Motor neuron (in vitro differentiated cells): ENCODE measurements around the gene TMEM50B. TPM values are rescaled to one million over a fixed set of nuclear protein-coding genes. Genes with fewer than 3 reads are reported as not detected.
"Not testable (repeated sequence)": the region's sequence is repeated elsewhere in the genome, so short reads cannot be mapped to it uniquely, and the experiment has no call there.

Experiments used
- ATAC-seq, 8 experiments: fragments of 200-7000 bp; cut with Tn5 transposase; replicated peaks in 6 of 8; 2 replicates each; pipeline ENCODE4 v1.8.0; 2021; ENCODE audit warnings: mild to moderate bottlenecking in 8 of 8, moderate library complexity in 8 of 8
- H3K27ac ChIP-seq, 2 donors: fragments of 250-450 bp; sonication (Bioruptor Pico); 2 replicates each; pipeline ENCODE4 v1.9.0; 2021; ENCODE audit warnings: antibody characterized with exemption in 2 of 2, mild to moderate bottlenecking in 2 of 2, moderate library complexity in 1 of 2
- H3K4me1 ChIP-seq, 2 donors: fragments of 250-450 bp; sonication (Bioruptor Pico); replicated peaks in 1 of 2; 2 replicates each; pipeline ENCODE4 v1.6.1; 2021; ENCODE audit warnings: antibody characterized with exemption in 2 of 2, mild to moderate bottlenecking in 2 of 2, moderate library complexity in 1 of 2
- H3K4me3 ChIP-seq, 5 donors: fragments of 250-450 bp; sonication (Bioruptor Pico); 2 replicates each; pipeline ENCODE4 v1.9.0; 2021; ENCODE audit warnings: antibody characterized with exemption in 5 of 5, mild to moderate bottlenecking in 5 of 5, moderate library complexity in 4 of 5
- WGBS, 10 experiments: fragments of 450-650 bp; shearing (Covaris generic); methylation state at CpG; one replicate each; pipeline ENCODE4 v1.0.0; 2022; 5-methylcytosine and 5-hydroxymethylcytosine counted together
- in situ Hi-C, 9 experiments: fragments of 400-800 bp; cut with MboI; loops; one replicate each; pipeline ENCODE4 v1.15.0; 2021; ENCODE audit warnings: low sequenced_read_pairs in 9 of 9, low pct_unique_long_range_greater_than_20kb in 2 of 9; ENCODE audit not compliant: unreplicated experiment in 9 of 9
- total RNA-seq, 8 experiments: library from RNA; unstranded; fragments of 300-600 nt; gene quantifications; 2 replicates each; pipeline versions ENCODE4 v1.2.3 to v1.2.4, GENCODE V29; 2022

The TMEM50B gene
- total RNA-seq, 8 experiments from 2014 or later: 18.5 to 57.6 (median 31.8) TPM

- peaks cover 0 to 10% of the 10 kb centered on the region in 2 donors for H3K4me1 ChIP-seq
- no peak for ATAC-seq
- H3K4me3 ChIP-seq: no peak overlapping the region
- WGBS, 10 experiments: 85 to 100% (median 92%) methylated on average over 2 to 11 of the region's 11 CpGs; no CpG with 5 or more reads in 2 of the 10 experiments
- no peak overlapping the region for H3K27ac ChIP-seq
- in situ Hi-C loops: no loop called here
Observed at GRCh38 chr21:33414926-33415325, 64.8 kb downstream of the TMEM50B start.

DNA sequence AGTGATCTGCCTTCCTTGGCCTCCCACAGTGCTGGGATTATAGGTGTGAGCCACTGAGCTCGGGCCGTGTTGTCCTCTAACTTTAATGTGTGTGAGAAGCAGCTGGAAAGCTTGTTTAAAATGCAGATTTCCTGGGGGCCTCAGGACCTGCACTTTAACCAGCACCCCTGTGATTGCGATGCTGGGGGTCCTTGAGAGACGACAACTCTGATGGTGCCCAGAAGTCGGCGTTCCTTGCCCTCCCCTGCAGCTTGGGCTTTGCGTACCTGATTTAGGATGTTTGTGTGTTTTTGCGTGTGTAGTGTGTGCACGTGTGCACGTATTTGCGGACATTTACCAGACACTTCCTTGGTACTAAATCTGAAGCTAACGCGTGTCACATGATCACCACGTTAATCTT, 65.7 kb downstream of the TMEM50B start:
- in situ Hi-C loops: no loop called here
- no peak overlapping the region for H3K27ac ChIP-seq
- 80 to 100% (median 92%) methylated on average over 1 to 11 of the region's 14 CpGs; no CpG with 5 or more reads in 4 of the 10 experiments for WGBS, 10 experiments

DNA sequence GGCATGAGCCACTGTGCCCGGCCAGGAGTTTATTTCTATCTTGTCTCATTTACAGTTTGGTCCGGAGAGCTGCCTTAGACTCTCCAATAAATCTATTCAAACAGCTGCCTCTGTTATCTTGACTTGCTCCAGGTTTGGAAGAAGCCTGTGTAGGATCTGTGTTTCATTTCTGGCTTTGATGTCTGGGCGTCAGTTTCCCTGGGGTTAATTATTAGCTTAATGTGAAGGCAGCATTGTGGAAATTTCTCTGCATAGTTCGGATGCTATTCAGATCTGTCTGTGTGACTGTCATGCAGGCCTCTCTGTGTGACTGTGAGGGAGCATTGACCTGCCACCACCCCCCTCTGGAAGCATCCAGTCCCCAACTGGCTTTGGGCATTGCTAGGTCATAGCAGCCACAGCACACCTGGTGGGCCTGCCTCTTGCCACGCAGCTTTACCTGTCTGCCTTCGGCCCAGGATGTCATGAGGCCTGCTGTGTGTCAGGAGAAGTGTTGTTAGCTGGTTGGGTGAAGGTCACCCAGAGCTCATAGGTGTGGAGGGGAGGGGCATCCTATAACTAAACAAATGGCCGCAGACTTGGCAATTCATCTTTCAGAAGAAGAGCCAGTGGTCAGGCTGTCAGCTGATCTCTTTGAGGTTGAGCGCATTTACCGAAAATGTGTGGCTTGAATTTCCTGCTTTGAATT, 66.8 kb downstream of the TMEM50B start:
- Histone ChIP-seq H3K27ac (peak overlapping the region in 1 of 2 donors; percentile 41), H3K4me1 (peaks cover 0 to 10% of the 10 kb centered on the region in 2 donors), H3K4me3 (no peak overlapping the region)
- ATAC-seq: peak in 2 of 8 experiments; percentile 5 to 20
- WGBS, 10 experiments: 34 to 75% (median 59%) methylated on average over 2 to 9 of the region's 9 CpGs; no CpG with 5 or more reads in 2 of the 10 experiments
- in situ Hi-C loops: no loop called here

More for the DNA sequence above, 65.7 kb downstream of the TMEM50B start:
- Histone ChIP-seq H3K4me1 (peaks cover 0 to 10% of the 10 kb centered on the region in 2 donors), H3K4me3 (no peak overlapping the region)
- no peak for ATAC-seq

GRCh38 chr21:33412439-33412831, 67.3 kb downstream of the TMEM50B start:
- H3K27ac ChIP-seq, H3K4me3 ChIP-seq, in situ Hi-C loops, ATAC-seq, H3K4me1 ChIP-seq: not testable (repeated sequence)
- 71 to 100% (median 90%) methylated on average over 1 to 12 of the region's 12 CpGs; no CpG with 5 or more reads in 1 of the 10 experiments for WGBS, 10 experiments

GRCh38 chr21:33411949-33412430, 67.8 kb downstream of the TMEM50B start:
- no peak overlapping the region for H3K4me3 ChIP-seq
- peaks cover 0 to 10% of the 10 kb centered on the region in 2 donors for H3K4me1 ChIP-seq
- peak in 2 of 8 experiments; percentile 22 to 28 for ATAC-seq
- 62 to 100% (median 92%) methylated on average over 1 to 8 of the region's 8 CpGs for WGBS, 10 experiments
- no peak overlapping the region for H3K27ac ChIP-seq
- in situ Hi-C loops: no loop called here

- WGBS, 10 experiments: 0 to 100% (median 84%) methylated on average over 1 to 5 of the region's 5 CpGs
- Histone ChIP-seq H3K4me3 (no peak overlapping the region), H3K27ac (no peak overlapping the region), H3K4me1 (peaks cover 6 to 9% of the 10 kb centered on the region in 2 donors)
- in situ Hi-C loops: no loop called here
- no peak for ATAC-seq
Observed at GRCh38 chr21:33406493-33406892, 73.3 kb downstream of the TMEM50B start.

DNA sequence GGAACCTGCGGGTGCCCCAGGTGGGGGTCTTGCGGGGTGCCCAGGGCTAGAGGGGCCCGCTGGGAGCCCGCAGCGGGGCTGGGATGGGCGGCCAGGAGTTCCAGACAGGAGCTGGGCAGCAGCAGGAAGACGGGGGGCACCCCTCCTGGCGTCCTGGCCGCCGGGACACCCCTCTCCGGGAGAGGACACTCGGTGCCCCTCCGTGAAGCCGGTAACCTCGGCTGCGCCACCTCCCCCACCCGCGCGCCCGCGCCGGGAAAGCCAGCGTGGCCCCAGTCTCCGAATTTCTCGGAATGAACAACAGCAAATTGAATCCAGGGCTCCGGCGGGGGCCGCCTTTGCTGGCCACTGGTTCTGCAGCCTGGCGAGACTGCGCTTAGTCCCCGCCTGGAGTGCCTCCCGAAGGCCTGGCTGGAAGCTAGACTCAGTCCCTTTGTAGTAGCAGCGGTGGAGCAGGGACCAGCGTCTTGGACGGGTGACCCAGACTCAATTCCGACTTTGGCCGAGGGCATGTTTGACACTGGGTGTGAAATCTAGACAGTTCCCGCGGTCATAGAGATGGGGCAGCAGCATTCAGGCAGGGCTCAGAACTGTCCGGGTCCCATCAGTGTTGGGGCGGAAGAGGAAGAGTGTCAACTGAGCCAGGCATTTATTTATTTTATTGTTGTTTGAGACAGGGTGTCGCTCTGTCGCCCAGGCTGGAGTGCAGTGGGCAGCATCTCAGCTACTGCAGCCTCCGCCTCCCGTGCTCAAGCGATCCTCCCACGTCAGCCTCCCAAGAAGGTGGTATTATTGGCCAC, 75.8 kb downstream of the TMEM50B start:
- Histone ChIP-seq H3K4me3 (peak overlapping the region; percentile 65 to 84 (median 76)), H3K27ac (peak overlapping the region; percentile 72 to 75), H3K4me1 (peaks cover 6 to 9% of the 10 kb centered on the region in 2 donors)
- in situ Hi-C loops: no loop called here
- peak; percentile 32 to 80 (median 72) for ATAC-seq
- WGBS, 10 experiments: 0 to 17% (median 7%) methylated on average over 2 to 12 of the region's 47 CpGs; no CpG with 5 or more reads in 3 of the 10 experiments

DNA sequence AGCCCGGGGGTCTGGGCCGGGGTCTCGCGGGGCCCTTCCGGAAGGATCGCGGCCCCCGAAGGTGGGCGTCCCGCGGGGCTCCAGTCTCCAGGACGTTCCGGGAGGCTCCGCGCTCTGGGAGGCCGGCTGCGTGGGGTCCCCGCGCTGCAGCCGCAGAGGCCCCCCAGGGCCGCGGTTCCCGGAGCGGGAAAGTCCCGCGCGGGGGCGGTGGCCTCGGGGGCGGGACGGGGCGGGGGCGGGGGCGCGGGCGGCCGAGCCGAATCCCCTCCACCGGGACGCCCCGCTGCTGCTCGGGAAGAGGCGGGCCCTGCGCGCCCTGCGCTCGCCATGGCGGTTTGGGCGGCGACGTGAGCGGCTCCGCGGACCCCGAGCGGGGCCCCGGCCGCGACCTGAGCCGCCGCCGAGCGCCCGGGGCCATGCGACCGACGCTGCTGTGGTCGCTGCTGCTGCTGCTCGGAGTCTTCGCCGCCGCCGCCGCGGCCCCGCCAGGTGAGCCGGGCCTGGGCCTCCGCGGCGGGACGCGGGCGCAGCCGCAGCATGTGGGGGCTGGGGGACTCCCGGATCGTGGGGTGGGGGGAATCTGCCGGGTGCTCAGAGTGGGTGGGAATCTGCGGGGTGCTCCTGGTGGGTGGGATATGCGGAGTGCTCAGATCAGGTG, 76.5 kb downstream of the TMEM50B start, which contains the start of gene IFNGR2:
Gene IFNGR2, plus strand, starts transcription at position 286 of the 658 bp plus-strand sequence. Its CDS starts 131 bp downstream, at position 417.
- peak within 1 kb of the TSS; percentile 72 to 75 for H3K27ac ChIP-seq
- WGBS, 10 experiments: no CpG with 5 or more reads among the region's 89 CpGs
- H3K4me1 ChIP-seq: peaks cover 6 to 9% of the 10 kb centered on the region in 2 donors
- in situ Hi-C loops: no loop called here
- ATAC-seq: peak; percentile 24 to 70 (median 62)
- peak within 1 kb of the TSS; percentile 65 to 84 (median 76) for H3K4me3 ChIP-seq

- peak in 7 of 8 experiments; percentile 1 to 49 (median 23) for ATAC-seq
- no peak overlapping the region for H3K27ac ChIP-seq
- WGBS, 10 experiments: 1 to 98% (median 72%) methylated on average over 10 to 22 of the region's 45 CpGs
- in situ Hi-C loops: no loop called here
- H3K4me3 ChIP-seq: peak overlapping the region in 4 of 5 donors; percentile 65 to 84 (median 78)
- peaks cover 6 to 9% of the 10 kb centered on the region in 2 donors for H3K4me1 ChIP-seq
Observed at GRCh38 chr21:33402001-33402979, 77.5 kb downstream of the TMEM50B start.

DNA sequence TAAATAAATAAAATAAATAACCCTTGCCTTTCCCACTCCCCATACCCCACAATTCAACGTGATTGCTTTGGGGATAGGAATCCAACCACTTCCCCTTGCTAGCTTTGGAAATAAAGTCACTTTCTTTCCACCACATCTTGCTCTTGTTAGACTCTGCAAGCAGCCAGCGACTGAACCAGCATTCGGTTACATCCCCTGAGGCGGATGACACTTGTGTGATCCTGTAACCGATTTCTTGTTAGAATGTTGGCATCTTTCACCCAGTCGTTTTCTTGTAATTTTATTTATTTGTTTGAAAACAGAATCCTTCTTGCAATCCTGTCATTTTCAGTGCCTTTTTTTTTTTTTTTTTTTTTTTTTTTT, 78.2 kb downstream of the TMEM50B start:
- ATAC-seq: no peak
- Histone ChIP-seq H3K4me1 (peaks cover 9 to 11% of the 10 kb centered on the region in 2 donors), H3K4me3 (no peak overlapping the region), H3K27ac (no peak overlapping the region)
- in situ Hi-C loops: no loop called here
- 10 to 97% (median 65%) methylated on average over 3 to 6 of the region's 6 CpGs; no CpG with 5 or more reads in 2 of the 10 experiments for WGBS, 10 experiments
